Liver (tissue), 3 donors: Measurements from ENCODE around the gene SLC5A9.

ENCODE experiments used
- CTCF ChIP-seq: fragments of 150-350 bp; IDR thresholded peaks from 2 replicates; pipeline ENCODE4 v1.5.1; 2017; ENCODE audit warnings: improper control_type of control experiment, low read depth, low read length; ENCODE audit not compliant: missing input control
- EGR1 ChIP-seq, 2 donors: IDR thresholded peaks; 2 replicates each; pipeline ENCODE4 v1.6.1; 2016 to 2018; ENCODE audit warnings: antibody characterized with exemption in 2 of 2, low read depth in 2 of 2
- FOXA1 ChIP-seq: IDR thresholded peaks from 2 replicates; pipeline ENCODE4 v1.6.1; 2016; ENCODE audit warnings: antibody characterized with exemption
- HNF4G ChIP-seq: IDR thresholded peaks from 2 replicates; pipeline ENCODE4 v1.6.1; 2016; ENCODE audit warnings: antibody characterized with exemption
- NR2F2 ChIP-seq: IDR thresholded peaks from 2 replicates; pipeline ENCODE4 v1.6.1; 2016; ENCODE audit warnings: antibody characterized with exemption
- RAD21 ChIP-seq, 2 donors: IDR thresholded peaks; 2 replicates each; pipeline ENCODE4 v1.6.1; 2016; ENCODE audit warnings: antibody characterized with exemption in 2 of 2, mild to moderate bottlenecking in 2 of 2
- RXRA ChIP-seq, 2 donors: IDR thresholded peaks; 2 replicates each; pipeline ENCODE4 v1.6.1; 2017 to 2018; ENCODE audit warnings: antibody characterized with exemption in 2 of 2, mild to moderate bottlenecking in 1 of 2
- SP1 ChIP-seq: IDR thresholded peaks from 2 replicates; pipeline ENCODE4 v1.6.1; 2018; ENCODE audit warnings: antibody characterized with exemption, mild to moderate bottlenecking
- TAF1 ChIP-seq: conservative IDR thresholded peaks from 2 replicates; pipeline ENCODE4 v1.6.1; 2016; ENCODE audit warnings: antibody characterized with exemption, mild to moderate bottlenecking
- YY1 ChIP-seq: IDR thresholded peaks from 2 replicates; pipeline ENCODE4 v1.6.1; 2016; ENCODE audit warnings: antibody characterized with exemption, mild to moderate bottlenecking
- donor health status: healthy.
- donor health status: healthy.

DNA sequence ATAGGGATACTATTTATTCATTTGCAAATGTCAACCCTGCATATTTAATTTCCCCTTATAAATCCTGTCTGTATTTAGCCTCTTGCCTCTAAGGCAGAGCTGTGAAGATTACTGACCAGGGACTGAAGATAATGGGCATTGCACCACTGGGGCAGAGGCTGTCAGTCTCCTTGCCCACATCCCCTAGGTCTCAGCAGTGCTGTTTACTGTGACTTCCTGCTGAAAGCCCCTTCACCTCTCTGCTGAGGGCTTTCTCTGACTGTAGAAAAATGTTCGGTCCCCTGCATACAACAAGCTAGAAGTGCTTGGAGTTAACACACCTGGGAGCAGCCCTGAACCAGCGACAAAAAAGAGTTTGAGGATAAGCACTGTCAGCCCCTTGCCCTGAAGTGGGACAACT, 28.8 kb downstream of the SLC5A9 start:
- TF ChIP-seq CTCF (no peak), SP1 (no peak), FOXA1 (no peak), RAD21 (IDR thresholded peaks at IDR 0.05) (no peak), YY1 (no peak), TAF1 (no peak), EGR1 (IDR thresholded peaks at IDR 0.05; ENCODE audit: low read depth in 2 of 2) (no peak), HNF4G (no peak), NR2F2 (no peak), RXRA (IDR thresholded peaks at IDR 0.05) (no peak)
